GM12873 (cell line): Measurements from ENCODE around the gene GPR135.
A peak's percentile ranks its signal among the peaks of the same experiment; 100 is the strongest.

Experiments used
- CTCF ChIP-seq: IDR thresholded peaks from 2 replicates; pipeline ENCODE4 v1.5.1; 2012; ENCODE audit warnings: low read depth, mild to moderate bottlenecking, moderate library complexity, low read length, control low read depth; ENCODE audit not compliant: insufficient read depth; ENCODE audit errors: missing control alignments

GPR135 gene

GRCh38 chr14:59503256-59503655 lies 38.1 kb upstream of the GPR135 start:
- no peak for TF ChIP-seq CTCF

- TF ChIP-seq CTCF, result no peak
Observed at GRCh38 chr14:59500732-59501131, 35.6 kb upstream of the GPR135 start.

GRCh38 chr14:59492384-59492783 lies 27.2 kb upstream of the GPR135 start:
- TF ChIP-seq CTCF, result no peak

- TF ChIP-seq CTCF, result no peak
Observed at GRCh38 chr14:59490756-59491155, 25.6 kb upstream of the GPR135 start.

GRCh38 chr14:59484639-59485175 lies 19.5 kb upstream of the GPR135 start:
- no peak for TF ChIP-seq CTCF

GRCh38 chr14:59483819-59484638 lies 18.8 kb upstream of the GPR135 start, which contains the start of the genes JKAMP and L3HYPDH:
Gene JKAMP, plus strand, starts transcription at chr14:59484517. Its CDS starts 73 bp downstream, at chr14:59484590.
Gene L3HYPDH, minus strand, starts transcription at chr14:59484408. Its CDS starts 92 bp downstream, at chr14:59484316.
- peak; percentile 71 for TF ChIP-seq CTCF

- TF ChIP-seq CTCF, result no peak
Observed at GRCh38 chr14:59483363-59483762, 18.2 kb upstream of the GPR135 start.
